ENCODE data around the gene CAPZB. TPM values are rescaled to one million over a fixed set of nuclear protein-coding genes. Genes with fewer than 3 reads are reported as not detected.

Gene CAPZB
- total RNA-seq, 4 donors from 2014 or later = 107 to 210 (median 119) TPM

DNA sequence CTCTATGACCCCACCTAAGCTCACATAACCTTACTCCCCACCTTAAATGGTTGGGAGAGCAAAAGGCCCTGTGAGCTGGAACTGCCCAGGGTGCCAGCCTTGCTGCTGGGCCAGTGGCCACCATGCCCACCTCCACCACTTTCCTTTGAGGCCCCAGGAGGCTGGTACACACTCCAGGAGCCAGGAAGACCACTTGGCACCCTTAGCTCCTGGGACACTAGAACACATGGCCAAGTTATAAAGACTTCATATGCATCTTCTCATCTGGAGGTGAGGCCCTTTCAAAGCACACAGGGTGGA, 21.9 kb downstream of the CAPZB start:
- peaks cover 16 to 88% (median 52%) of the 10 kb centered on the region in 4 donors for H3K4me1 ChIP-seq
- H3K36me3 ChIP-seq = no peaks in the 10 kb centered on the region
- no peak overlapping the region for H3K4me3 ChIP-seq
- H3K9me3 ChIP-seq = no peaks in the 10 kb centered on the region
- H3K27ac ChIP-seq = peak overlapping the region; percentile 52 to 86 (median 66)
- no peaks in the 10 kb centered on the region for H3K27me3 ChIP-seq
- TF ChIP-seq POLR2A (IDR thresholded peaks at IDR 0.05) (no peak), CTCF (IDR thresholded peaks at IDR 0.05) (no peak)
- DNase-seq = no peak

DNA sequence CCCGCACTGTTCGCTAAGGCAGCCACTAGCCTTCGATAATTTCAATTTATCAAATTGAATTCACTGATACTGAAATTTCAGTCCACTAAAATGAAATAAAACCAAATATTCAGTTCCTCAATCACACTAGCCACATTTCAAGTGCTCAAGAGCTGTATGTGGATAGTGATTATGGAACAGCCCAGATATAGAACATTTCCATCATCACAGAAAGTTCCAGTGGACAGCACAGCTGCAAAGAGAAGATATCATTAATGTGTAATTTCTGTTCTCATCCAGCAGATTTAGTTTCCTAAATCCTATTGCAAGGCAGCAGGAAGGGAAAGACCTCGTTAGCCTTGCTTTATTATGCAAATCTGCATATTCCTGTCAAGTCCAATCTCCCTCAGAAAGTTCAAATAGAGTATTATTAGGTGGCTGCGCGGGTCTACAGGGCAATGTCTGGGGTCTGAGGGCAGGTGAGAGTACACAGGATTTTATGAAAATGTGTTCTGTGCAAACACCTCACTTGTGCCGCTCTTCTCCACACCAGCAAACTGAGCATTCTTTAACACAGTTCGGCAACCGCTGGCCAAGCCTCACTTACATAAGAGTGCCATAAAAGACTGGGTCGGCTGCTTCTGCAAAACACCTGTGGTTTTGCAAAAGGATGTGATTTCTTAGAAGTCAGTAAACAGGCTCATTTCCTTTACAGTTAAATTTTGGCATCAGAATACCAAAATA, 22.4 kb downstream of the CAPZB start:
- Histone ChIP-seq H3K36me3 (no peaks in the 10 kb centered on the region), H3K27ac (peak overlapping the region; percentile 52 to 86 (median 66)), H3K4me3 (no peak overlapping the region), H3K27me3 (no peaks in the 10 kb centered on the region), H3K9me3 (no peaks in the 10 kb centered on the region), H3K4me1 (peaks cover 16 to 88% (median 50%) of the 10 kb centered on the region in 4 donors)
- TF ChIP-seq POLR2A (IDR thresholded peaks at IDR 0.05) (no peak), CTCF (IDR thresholded peaks at IDR 0.05) (no peak)
- DNase-seq = peak in 2 of 3 donors; percentile 86 to 92

DNA sequence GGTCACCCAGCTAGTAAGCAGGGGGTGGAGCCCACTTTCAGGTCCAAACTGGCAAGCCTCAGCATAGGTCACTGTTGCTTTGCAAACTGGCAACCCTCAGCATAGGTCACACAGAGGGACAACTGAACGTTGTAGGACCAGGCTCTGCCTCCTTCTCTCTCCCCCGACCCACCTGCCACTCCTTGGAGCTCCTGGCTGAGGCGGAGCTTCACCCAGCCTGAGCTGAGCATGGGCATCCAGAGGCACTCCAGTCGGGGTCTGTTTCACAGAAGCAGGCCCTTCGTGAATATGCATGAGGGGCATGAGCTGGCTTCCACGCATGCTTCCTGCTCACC, 24.2 kb downstream of the CAPZB start:
- TF ChIP-seq POLR2A (IDR thresholded peaks at IDR 0.05) = no peak
- TF ChIP-seq CTCF (IDR thresholded peaks at IDR 0.05) = no peak
- H3K4me1 ChIP-seq = peaks cover 11 to 85% (median 41%) of the 10 kb centered on the region in 4 donors
- peak overlapping the region; percentile 2 to 58 (median 44) for H3K27ac ChIP-seq

DNA sequence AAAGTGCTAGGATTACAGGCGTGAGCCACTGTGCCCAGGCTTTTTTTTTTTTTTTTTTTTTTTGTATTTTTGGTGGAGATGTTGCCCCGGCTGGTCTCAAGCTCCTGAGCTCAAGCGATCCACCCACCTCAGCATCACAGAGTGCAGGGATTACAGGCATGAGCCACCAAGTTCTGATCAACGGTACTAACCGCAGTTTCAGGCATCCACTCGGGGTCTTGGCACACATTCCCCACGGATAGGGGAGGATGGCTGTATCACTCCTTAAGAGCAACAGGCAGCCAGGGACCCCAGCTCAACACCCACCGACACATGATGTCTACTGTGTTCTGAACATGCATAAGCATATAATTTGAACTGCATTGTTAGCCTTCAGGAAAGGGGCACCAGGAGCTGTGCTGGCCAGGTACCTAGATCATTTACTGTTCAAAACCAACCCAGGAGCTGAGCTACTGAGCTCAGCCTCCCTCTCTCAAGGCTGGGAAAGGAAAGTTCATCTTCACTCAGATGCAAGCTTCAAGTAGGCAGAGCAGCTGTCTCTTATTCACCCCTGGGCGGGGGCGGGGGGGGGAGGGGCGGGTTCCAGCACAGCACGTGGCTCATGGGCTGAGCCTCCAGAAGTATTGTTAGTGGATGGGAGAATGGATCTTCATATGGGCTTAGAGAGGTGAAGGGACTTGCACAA, 24.7 kb downstream of the CAPZB start:
- Histone ChIP-seq H3K9me3 (no peaks in the 10 kb centered on the region), H3K27ac (peak overlapping the region; percentile 2 to 58 (median 44)), H3K27me3 (no peaks in the 10 kb centered on the region), H3K4me3 (no peak overlapping the region), H3K36me3 (no peaks in the 10 kb centered on the region), H3K4me1 (peaks cover 6 to 84% (median 39%) of the 10 kb centered on the region in 4 donors)
- TF ChIP-seq CTCF (IDR thresholded peaks at IDR 0.05) (no peak), POLR2A (IDR thresholded peaks at IDR 0.05) (no peak)
- DNase-seq = no peak

More for the DNA sequence above, 24.2 kb downstream of the CAPZB start:
- no peaks in the 10 kb centered on the region for H3K9me3 ChIP-seq
- no peaks in the 10 kb centered on the region for H3K27me3 ChIP-seq
- no peak for DNase-seq
- no peaks in the 10 kb centered on the region for H3K36me3 ChIP-seq
- no peak overlapping the region for H3K4me3 ChIP-seq

GRCh38 chr1:19458815-19459417, 26.4 kb downstream of the CAPZB start:
- H3K9me3 ChIP-seq = no peaks in the 10 kb centered on the region
- peak overlapping the region; percentile 42 to 69 (median 58) for H3K27ac ChIP-seq
- peaks cover 4 to 88% (median 47%) of the 10 kb centered on the region in 4 donors for H3K4me1 ChIP-seq
- no peaks in the 10 kb centered on the region for H3K27me3 ChIP-seq
- DNase-seq = peak in 2 of 3 donors; percentile 68 to 70
- no peaks in the 10 kb centered on the region for H3K36me3 ChIP-seq
- no peak overlapping the region for H3K4me3 ChIP-seq
- TF ChIP-seq POLR2A (IDR thresholded peaks at IDR 0.05) = no peak
- TF ChIP-seq CTCF (IDR thresholded peaks at IDR 0.05) = peak in 1 of 6 experiments; percentile 2
